ENCODE measurements around the gene LGI4. TPM values are rescaled to one million over a fixed set of nuclear protein-coding genes. Genes with fewer than 3 reads are reported as not detected.

LGI4 gene
- total RNA-seq, 1 experiment from 2014 or later: 3.2 TPM

- Histone ChIP-seq H3K27me3 (ENCODE audit: insufficient read depth, low read length) (no peaks in the 10 kb centered on the region), H4K20me1 (ENCODE audit: control insufficient read depth, insufficient read depth, insufficient read length) (peaks cover 2% of the 10 kb centered on the region), H3K9me3 (ENCODE audit: control insufficient read depth, low read depth, low read length) (no peaks in the 10 kb centered on the region), H4K8ac (replicated peaks; ENCODE audit: insufficient read length, low read depth, low read length) (no peak overlapping the region), H2BK12ac (ENCODE audit: insufficient read length, low read depth, low read length) (no peak overlapping the region), H2AK5ac (ENCODE audit: insufficient read length, low read length) (no peak overlapping the region), H3K4me2 (ENCODE audit: insufficient read depth, insufficient read length, low read length) (no peak overlapping the region), H3K23ac (ENCODE audit: insufficient read length, low read depth, low read length) (no peak overlapping the region), H3K18ac (ENCODE audit: insufficient read length, low read depth, low read length) (no peak overlapping the region), H3K79me2 (ENCODE audit: insufficient read depth, low read length) (no peaks in the 10 kb centered on the region), H3T11ph (ENCODE audit: low read length) (no peak overlapping the region), H2BK20ac (ENCODE audit: low read depth, low read length, poor library complexity, severe bottlenecking) (no peak overlapping the region), H2BK120ac (ENCODE audit: low read depth, low read length, poor library complexity, severe bottlenecking) (no peak overlapping the region), H3K56ac (ENCODE audit: insufficient read length, low read depth, low read length) (no peak overlapping the region), H3K79me1 (ENCODE audit: insufficient read depth, low read depth, low read length, poor library complexity, severe bottlenecking) (no peaks in the 10 kb centered on the region), H3K23me2 (ENCODE audit: insufficient read length, low read depth, low read length, poor library complexity, severe bottlenecking) (no peaks in the 10 kb centered on the region), H3K4ac (ENCODE audit: low read depth, low read length) (no peak overlapping the region), H3K27ac (ENCODE audit: insufficient read length, low read depth, low read length) (no peak overlapping the region), H3K9ac (ENCODE audit: extremely low read depth, insufficient read length, low read length) (no peak overlapping the region), H4K91ac (ENCODE audit: insufficient read length, low read depth, low read length) (no peak overlapping the region), H2AFZ (ENCODE audit: low read length) (no peak overlapping the region), H2BK5ac (ENCODE audit: insufficient read length, low read length) (no peak overlapping the region), H3K4me1 (ENCODE audit: insufficient read depth, low read length) (no peaks in the 10 kb centered on the region; the same call in 1 of the 2 replicates), H2BK15ac (ENCODE audit: low read depth, low read length) (no peak overlapping the region), H3K14ac (ENCODE audit: insufficient read depth, low read length) (peak overlapping the region; percentile 48), H4K5ac (ENCODE audit: insufficient read length, low read depth, low read length) (no peak overlapping the region)
- H3K4me1 Mint-ChIP-seq: peaks cover 5 to 11% of the 10 kb centered on the region in 2 experiments
- no CpG with 5 or more reads among the region's 15 CpGs for WGBS (ENCODE audit: extremely low coverage, insufficient read length, low lambda C conversion rate)
- no peak for TF ChIP-seq CTCF (conservative IDR thresholded peaks at IDR 0.05)
- H3K36me3 Mint-ChIP-seq (ENCODE audit: insufficient read depth in 1 of 3, low read depth in 3 of 3): 0 out of 7 replicates have a peak, but pooled peaks cover 0 to 4% (median 0%) of the 10 kb centered on the region in 3 experiments
- peaks cover 3% of the 10 kb centered on the region; the same call in 1 of the 2 replicates for H3K27me3 Mint-ChIP-seq (ENCODE audit: low read depth)
- H3K9me3 Mint-ChIP-seq: peaks cover 0 to 3% of the 10 kb centered on the region in 2 experiments; a peak in 4 of 5 replicates
- no peak overlapping the region for H3K4me3 Mint-ChIP-seq
- DNase-seq: no peak
- H3K27ac Mint-ChIP-seq: peak overlapping the region in 1 of 3 experiments; percentile 77; a peak in 1 of 7 replicates
Measured at GRCh38 chr19:35083691-35084508, 51.0 kb downstream of the LGI4 start.
